H1 (cell line): ENCODE measurements around the gene MMP17. TPM values are rescaled to one million over a fixed set of nuclear protein-coding genes. Genes with fewer than 3 reads are reported as not detected.

ENCODE experiments used
- CTCF ChIA-PET: fragments of 300-600 bp; sonication (Branson Sonifier 250); formaldehyde crosslinking; loops from one replicate; lab custom pipeline; 2021; ENCODE audit not compliant: partially characterized antibody; lab: Charles Lee
- POLR2A ChIA-PET: fragments of 300-600 bp; sonication (Branson Sonifier 250); formaldehyde crosslinking; loops from one replicate; lab custom pipeline; 2021; ENCODE audit warnings: inconsistent platforms; ENCODE audit not compliant: partially characterized antibody; lab: Charles Lee
- DNase-seq, 2 experiments: peaks; one replicate each; pipeline versions ENCODE4 v3.0.0 to v3.0.0-alpha.2; 2010 to 2022; ENCODE audit warnings: low spot score in 2 of 2, low read depth in 1 of 2, mixed read lengths in 1 of 2
- FAIRE-seq: peaks from 2 replicates; lab custom pipeline; 2011; peaks lifted over from hg19 to GRCh38; lab: Jason Lieb, UNC
- H2AFZ ChIP-seq: 2 replicates; pipeline ENCODE4 v1.8.1; 2012; ENCODE audit warnings: low read length, inconsistent platforms
- H2AK5ac ChIP-seq: 2 replicates; pipeline ENCODE4 v1.6.1; 2013; ENCODE audit warnings: low read depth, low read length
- H2BK120ac ChIP-seq: replicated peaks from 2 replicates; pipeline ENCODE3; 2013; ENCODE audit warnings: low read depth, low read length, inconsistent platforms
- H2BK12ac ChIP-seq: 2 replicates; pipeline ENCODE4 v1.6.1; 2013; ENCODE audit warnings: low read depth, low read length
- H2BK15ac ChIP-seq: 2 replicates; pipeline ENCODE4 v1.6.1; 2013; ENCODE audit warnings: low read length
- H2BK20ac ChIP-seq: 2 replicates; pipeline ENCODE4 v1.6.1; 2013; ENCODE audit warnings: low read length
- H2BK5ac ChIP-seq: 2 replicates; pipeline ENCODE4 v1.6.1; 2013; ENCODE audit warnings: low read depth, low read length
- H3K14ac ChIP-seq: 2 replicates; pipeline ENCODE4 v1.6.1; 2013; ENCODE audit warnings: inconsistent platforms; ENCODE audit not compliant: insufficient read length
- H3K18ac ChIP-seq: 2 replicates; pipeline ENCODE4 v1.6.1; 2013; ENCODE audit warnings: low read length; ENCODE audit errors: extremely low read depth
- H3K23ac ChIP-seq: 2 replicates; pipeline ENCODE4 v1.6.1; 2013; ENCODE audit warnings: inconsistent platforms; ENCODE audit not compliant: insufficient read length
- H3K23me2 ChIP-seq: 2 replicates; pipeline ENCODE4 v1.6.1; 2013; ENCODE audit warnings: low read depth, low read length
- H3K27ac ChIP-seq: 2 replicates; pipeline ENCODE4 v1.6.1; 2011; ENCODE audit warnings: low read depth, low read length, inconsistent platforms
- H3K27me3 ChIP-seq, 4 experiments: replicated peaks in 1 of 4; 1 replicate in 1 of 4; 2 replicates in 3 of 4; pipeline versions ENCODE4 v1.6.1 to v1.8.1; 2011 to 2013; ENCODE audit warnings: low read length in 3 of 4, mild to moderate bottlenecking in 3 of 4, inconsistent platforms in 2 of 4, mixed read lengths in 2 of 4, moderate library complexity in 1 of 4; ENCODE audit not compliant: control insufficient read depth in 3 of 4, insufficient read depth in 3 of 4; ENCODE audit errors: extremely low read depth in 1 of 4
- H3K36me3 ChIP-seq, 4 experiments: 2 replicates each; pipeline versions ENCODE4 v1.6.1 to v1.8.1; 2011 to 2013; ENCODE audit warnings: mild to moderate bottlenecking in 4 of 4, low read length in 3 of 4, moderate library complexity in 2 of 4, control low read depth in 1 of 4, inconsistent platforms in 1 of 4; ENCODE audit not compliant: insufficient read depth in 4 of 4, control insufficient read depth in 2 of 4
- H3K4ac ChIP-seq: replicated peaks from 2 replicates; pipeline ENCODE3; 2013; ENCODE audit warnings: low read length, low read depth, mixed read lengths, inconsistent platforms; ENCODE audit not compliant: insufficient read length
- H3K4me1 ChIP-seq, 4 experiments: replicated peaks in 1 of 4; 1 replicate in 1 of 4; 2 replicates in 3 of 4; pipeline versions ENCODE4 v1.6.1 to v1.8.1; 2011 to 2013; ENCODE audit warnings: low read length in 3 of 4, inconsistent platforms in 2 of 4, mixed read lengths in 1 of 4; ENCODE audit not compliant: insufficient read depth in 4 of 4, control insufficient read depth in 3 of 4
- H3K4me2 ChIP-seq, 2 experiments: 2 replicates each; pipeline versions ENCODE4 v1.6.1 to v1.8.1; 2011 to 2013; ENCODE audit warnings: low read depth in 2 of 2, low read length in 2 of 2, control low read depth in 1 of 2, inconsistent platforms in 1 of 2, mild to moderate bottlenecking in 1 of 2; ENCODE audit not compliant: insufficient read depth in 1 of 2
- H3K4me3 ChIP-seq, 4 experiments: fragments of 200-600, 300-600 bp in 1 of 4; sonication (generic), shearing (Covaris generic), sonication (Bioruptor Twin) in 1 of 4; 2 replicates each; pipeline versions ENCODE4 v1.5.1 to v1.8.1; 2011 to 2016; ENCODE audit warnings: low read length in 4 of 4, low read depth in 3 of 4, control low read depth in 2 of 4, inconsistent platforms in 2 of 4, mild to moderate bottlenecking in 2 of 4, mixed read lengths in 1 of 4, moderate library complexity in 1 of 4; ENCODE audit not compliant: insufficient read depth in 2 of 4; ENCODE audit errors: extremely low read depth in 1 of 4
- H3K56ac ChIP-seq: replicated peaks from 2 replicates; pipeline ENCODE3; 2013; ENCODE audit warnings: low read depth, mild to moderate bottlenecking, mixed read lengths, low read length, inconsistent platforms; ENCODE audit not compliant: insufficient read length
- H3K79me1 ChIP-seq: 2 replicates; pipeline ENCODE4 v1.6.1; 2013; ENCODE audit warnings: low read depth, low read length, control low read depth
- H3K79me2 ChIP-seq, 2 experiments: 2 replicates each; pipeline versions ENCODE4 v1.6.1 to v1.8.1; 2012 to 2013; ENCODE audit warnings: low read length in 2 of 2, mild to moderate bottlenecking in 2 of 2, inconsistent platforms in 1 of 2; ENCODE audit not compliant: insufficient read depth in 2 of 2, control insufficient read depth in 1 of 2
- H3K9ac ChIP-seq, 4 experiments: replicated peaks in 1 of 4; 1 replicate in 1 of 4; 2 replicates in 3 of 4; pipeline versions ENCODE4 v1.6.1 to v1.8.1; 2011 to 2013; ENCODE audit warnings: low read depth in 3 of 4, low read length in 3 of 4, control low read depth in 2 of 4, mild to moderate bottlenecking in 2 of 4, moderate library complexity in 2 of 4, inconsistent platforms in 1 of 4; ENCODE audit errors: extremely low read depth in 1 of 4
- H3K9me3 ChIP-seq, 2 experiments: 2 replicates each; pipeline versions ENCODE4 v1.6.1 to v1.8.1; 2012 to 2013; ENCODE audit warnings: mild to moderate bottlenecking in 2 of 2, moderate library complexity in 2 of 2, control low read depth in 1 of 2, inconsistent platforms in 1 of 2, low read depth in 1 of 2, low read length in 1 of 2, mixed read lengths in 1 of 2; ENCODE audit not compliant: insufficient read depth in 2 of 2
- H4K20me1 ChIP-seq, 2 experiments: replicated peaks in 1 of 2; 2 replicates each; pipeline versions ENCODE3 to v1.8.1; 2011 to 2013; ENCODE audit warnings: inconsistent platforms in 2 of 2, low read length in 2 of 2, mild to moderate bottlenecking in 1 of 2; ENCODE audit not compliant: insufficient read depth in 2 of 2, control insufficient read depth in 1 of 2
- H4K5ac ChIP-seq: 2 replicates; pipeline ENCODE4 v1.6.1; 2013; ENCODE audit warnings: low read length, low read depth, mixed read lengths, inconsistent platforms; ENCODE audit not compliant: insufficient read length
- H4K8ac ChIP-seq: 2 replicates; pipeline ENCODE4 v1.8.0; 2013; ENCODE audit warnings: mild to moderate bottlenecking, moderate library complexity, low read length, inconsistent platforms; ENCODE audit not compliant: insufficient read depth; ENCODE audit errors: extremely low read depth
- H4K91ac ChIP-seq: replicated peaks from 2 replicates; pipeline ENCODE3; 2013; ENCODE audit warnings: low read length, mixed read lengths, inconsistent platforms; ENCODE audit not compliant: insufficient read length
- ASH2L ChIP-seq: fragments of 200-600, 300-600 bp; sonication (generic); IDR thresholded peaks from one replicate; pipeline ENCODE4 v1.7.1; 2017; ENCODE audit warnings: low read length
- CTCF ChIP-seq, 3 experiments: IDR thresholded peaks; 1 replicate in 2 of 3; 2 replicates in 1 of 3; pipeline versions ENCODE4 v1.5.1 to v1.6.1; 2011; ENCODE audit warnings: low read length in 3 of 3, mild to moderate bottlenecking in 3 of 3, inconsistent platforms in 2 of 3, low read depth in 1 of 3, moderate library complexity in 1 of 3; ENCODE audit not compliant: insufficient read depth in 1 of 3; ENCODE audit errors: control extremely low read depth in 1 of 3
- EZH2 ChIP-seq: fragments of 200-600 bp; sonication (generic); IDR thresholded peaks from 2 replicates; pipeline ENCODE4 v1.7.1; 2012; ENCODE audit warnings: low read depth, mild to moderate bottlenecking, moderate library complexity, low read length, inconsistent platforms; ENCODE audit not compliant: severe bottlenecking
- GABPA ChIP-seq: IDR thresholded peaks from 2 replicates; pipeline ENCODE4 v1.6.1; 2011; ENCODE audit warnings: mild to moderate bottlenecking, low read length, moderate library complexity, borderline replicate concordance; ENCODE audit not compliant: insufficient read depth
- HDAC2 ChIP-seq, 2 experiments: fragments of 300-600 bp in 1 of 2; sonication (generic) in 1 of 2; IDR thresholded peaks; 2 replicates each; pipeline ENCODE4 v1.6.1; 2011 to 2012; ENCODE audit warnings: low read depth in 2 of 2, low read length in 2 of 2, mild to moderate bottlenecking in 2 of 2, moderate library complexity in 2 of 2, borderline replicate concordance in 1 of 2, inconsistent platforms in 1 of 2
- SP4 ChIP-seq: IDR thresholded peaks from 2 replicates; pipeline ENCODE4 v1.6.1; 2012; ENCODE audit warnings: low read length, inconsistent platforms
- SRF ChIP-seq: IDR thresholded peaks from 2 replicates; pipeline ENCODE4 v1.6.1; 2011; ENCODE audit warnings: mild to moderate bottlenecking, low read depth, low read length, moderate library complexity
- ZNF274 ChIP-seq: IDR thresholded peaks from 2 replicates; pipeline ENCODE4 v1.7.0; 2012; ENCODE audit warnings: low read length, borderline replicate concordance; ENCODE audit errors: extremely low read depth
- WGBS, 2 experiments: shearing (Covaris generic) in 1 of 2; methylation state at CpG; one replicate each; pipeline versions ENCODE4 v1.1.6 to v1.1.7; 2013 to 2015; ENCODE audit warnings: low lambda C conversion rate in 2 of 2, mixed read lengths in 2 of 2, inconsistent platforms in 1 of 2, low coverage in 1 of 2, missing lambda C conversion rate in 1 of 2; ENCODE audit not compliant: insufficient replicate concordance in 2 of 2, insufficient coverage in 1 of 2, insufficient read length in 1 of 2; ENCODE audit errors: extremely low coverage in 1 of 2, missing lambda C conversion rate in 1 of 2; 5-methylcytosine and 5-hydroxymethylcytosine counted together
- polyA plus RNA-seq, 7 experiments: library from polyadenylated mRNA; depleted of rRNA in 3 of 7; stranded (reverse) in 5 of 7; unstranded in 2 of 7; fragments of >200 nt in 5 of 7; fragments of 200-250 nt in 2 of 7; gene quantifications; 1 replicate in 5 of 7; 2 replicates in 1 of 7; 4 replicates in 1 of 7; pipeline versions ENCODE4 v1.2.1 to v1.2.3, GENCODE V29; 2011 to 2013; ENCODE audit warnings: missing spikeins in 2 of 7, mixed read lengths in 2 of 7
- total RNA-seq: library from RNA; stranded (reverse); fragmentation: NEBNext Ultra II Directional; extraction: Animal tissue kit (Norgen Biotek cat#: 25700); gene quantifications from 2 replicates; pipeline ENCODE4 v1.2.1, GENCODE V29; 2021

The MMP17 gene
- total and polyA plus RNA-seq, 2 of the 8 experiments (the other 6 are each of a cell fraction or from before 2014, with no cell fraction given), result 41.3 to 53.8 TPM

- no peak for DNase-seq
- Histone ChIP-seq H4K20me1 (no peaks in the 10 kb centered on the region), H4K5ac (no peak overlapping the region), H3K4me1 (peaks cover 0 to 3% (median 0%) of the 10 kb centered on the region in 4 experiments; a peak in 2 of 7 replicates), H3K79me2 (no peaks in the 10 kb centered on the region), H3K9me3 (peaks cover 4 to 5% of the 10 kb centered on the region in 2 experiments; a peak in 3 of 4 replicates), H2AK5ac (no peak overlapping the region), H3K23ac (no peak overlapping the region), H3K36me3 (no peaks in the 10 kb centered on the region), H3K56ac (no peak overlapping the region), H3K23me2 (no peaks in the 10 kb centered on the region), H2BK20ac (no peak overlapping the region), H3K79me1 (no peaks in the 10 kb centered on the region), H2BK15ac (no peak overlapping the region), H3K27ac (no peak overlapping the region), H2BK5ac (no peak overlapping the region), H4K8ac (peak overlapping the region; percentile 57; the same call in 1 of the 2 replicates), H4K91ac (no peak overlapping the region), H2BK120ac (no peak overlapping the region), H3K18ac (no peak overlapping the region), H3K4me3 (no peak overlapping the region), H2BK12ac (no peak overlapping the region), H2AFZ (no peak overlapping the region), H3K27me3 (no peaks in the 10 kb centered on the region; a peak in 1 of 7 replicates), H3K4ac (no peak overlapping the region), H3K9ac (no peak overlapping the region), H3K14ac (no peak overlapping the region), H3K4me2 (no peak overlapping the region)
- ChIA-PET POLR2A (interaction anchor here (0.6 to 1.2 kb wide), 6 partner anchors 10 to 199 kb away, joined by 3 read pairs; no protein-coding TSS in a partner anchor), CTCF (interaction anchor here (0.6 to 1.6 kb wide), 9 partner anchors 10 to 261 kb away, joined by 3 to 5 read pairs (median 3); no protein-coding TSS in a partner anchor)
- 90% methylated on average over 15 of the region's 16 CpGs; no CpG with 5 or more reads in 1 of the 2 experiments for WGBS, 2 experiments
- no peak for FAIRE-seq
- TF ChIP-seq GABPA (no peak), ZNF274 (no peak), EZH2 (no peak), CTCF (IDR thresholded peaks at IDR 0.05; ENCODE audit: control extremely low read depth in 1 of 3, insufficient read depth in 1 of 3, low read depth in 1 of 3, low read length in 3 of 3) (no peak), ASH2L (no peak), SRF (no peak), HDAC2 (IDR thresholded peaks at IDR 0.05; ENCODE audit: borderline replicate concordance in 1 of 2, low read depth in 2 of 2, low read length in 2 of 2) (no peak), SP4 (no peak)
These were observed 54.8 kb downstream of the MMP17 start for GRCh38 chr12:131882804-131883520.
